ENCODE results near the gene GALR1.

GALR1 gene

DNA sequence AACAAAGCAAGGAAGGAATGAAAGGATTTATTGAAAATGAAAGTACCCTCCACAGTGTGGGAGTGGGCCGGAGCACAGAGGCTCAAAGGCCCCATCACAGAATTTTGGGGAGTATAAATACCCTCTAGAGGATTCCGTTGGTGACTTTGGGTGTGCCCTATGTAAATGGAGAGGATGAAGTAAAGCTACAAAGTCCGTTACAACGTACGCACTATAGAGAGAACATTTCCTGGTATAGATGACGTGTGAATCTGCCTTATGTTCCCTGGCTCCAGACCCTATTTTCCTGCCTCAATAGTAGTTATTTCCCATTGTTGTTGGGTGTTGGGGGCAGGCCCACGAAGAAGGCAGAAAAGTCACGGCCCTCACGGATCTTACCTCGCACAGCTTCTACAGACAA, 65.3 kb downstream of the GALR1 start:
- no peak overlapping the region for H3K4me3 ChIP-seq (ENCODE audit: low read depth, low read length)
- CTCF ChIA-PET, result no interaction called here
- H3K9me3 ChIP-seq (ENCODE audit: control insufficient read depth, insufficient read depth, low read depth, low read length), result no peaks in the 10 kb centered on the region
- POLR2A ChIA-PET, result no interaction called here
- H3K4me1 ChIP-seq (ENCODE audit: control insufficient read depth, insufficient read depth, low read length), result no peaks in the 10 kb centered on the region
- H3K36me3 ChIP-seq (ENCODE audit: control insufficient read depth in 2 of 2, insufficient read depth in 1 of 2, low read length in 2 of 2), result no peaks in the 10 kb centered on the region
- H3K27ac ChIP-seq (ENCODE audit: extremely low read depth, low read depth, low read length), result no peak overlapping the region
- TF ChIP-seq FEZF1 (tag by site-specific recombination; IDR thresholded peaks at IDR 0.05) (no peak), SETDB1 (IDR thresholded peaks at IDR 0.05; ENCODE audit: insufficient read length, low read length) (no peak), IKZF3 (tag by site-specific recombination; IDR thresholded peaks at IDR 0.05) (no peak), ZNF248 (tag by site-specific recombination; IDR thresholded peaks at IDR 0.05) (no peak), BCL11B (tag by site-specific recombination; IDR thresholded peaks at IDR 0.05; ENCODE audit: low read depth) (no peak), ZNF830 (tag by site-specific recombination; IDR thresholded peaks at IDR 0.05; ENCODE audit: low read depth) (no peak), ZNF776 (tag by site-specific recombination; IDR thresholded peaks at IDR 0.05; ENCODE audit: borderline replicate concordance) (no peak), EGR2 (tag by site-specific recombination; IDR thresholded peaks at IDR 0.05; ENCODE audit: low read depth) (no peak), ZSCAN16 (tag by site-specific recombination; IDR thresholded peaks at IDR 0.05) (no peak)
- TF ChIP-seq, protein P1, sequence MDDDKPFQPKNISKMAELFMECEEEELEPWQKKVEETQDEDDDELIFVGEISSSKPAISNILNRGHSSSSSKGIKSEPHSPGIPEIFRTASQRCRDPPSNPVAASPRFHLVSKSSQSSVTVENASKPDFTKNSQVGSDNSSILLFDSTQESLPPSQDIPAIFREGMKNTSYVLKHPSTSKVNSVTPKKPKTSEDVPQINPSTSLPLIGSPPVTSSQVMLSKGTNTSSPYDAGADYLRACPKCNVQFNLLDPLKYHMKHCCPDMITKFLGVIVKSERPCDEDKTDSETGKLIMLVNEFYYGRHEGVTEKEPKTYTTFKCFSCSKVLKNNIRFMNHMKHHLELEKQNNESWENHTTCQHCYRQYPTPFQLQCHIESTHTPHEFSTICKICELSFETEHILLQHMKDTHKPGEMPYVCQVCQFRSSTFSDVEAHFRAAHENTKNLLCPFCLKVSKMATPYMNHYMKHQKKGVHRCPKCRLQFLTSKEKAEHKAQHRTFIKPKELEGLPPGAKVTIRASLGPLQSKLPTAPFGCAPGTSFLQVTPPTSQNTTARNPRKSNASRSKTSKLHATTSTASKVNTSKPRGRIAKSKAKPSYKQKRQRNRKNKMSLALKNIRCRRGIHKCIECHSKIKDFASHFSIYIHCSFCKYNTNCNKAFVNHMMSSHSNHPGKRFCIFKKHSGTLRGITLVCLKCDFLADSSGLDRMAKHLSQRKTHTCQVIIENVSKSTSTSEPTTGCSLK (tag by site-specific recombination; IDR thresholded peaks at IDR 0.05), result no peak
- TF ChIP-seq, protein P2, sequence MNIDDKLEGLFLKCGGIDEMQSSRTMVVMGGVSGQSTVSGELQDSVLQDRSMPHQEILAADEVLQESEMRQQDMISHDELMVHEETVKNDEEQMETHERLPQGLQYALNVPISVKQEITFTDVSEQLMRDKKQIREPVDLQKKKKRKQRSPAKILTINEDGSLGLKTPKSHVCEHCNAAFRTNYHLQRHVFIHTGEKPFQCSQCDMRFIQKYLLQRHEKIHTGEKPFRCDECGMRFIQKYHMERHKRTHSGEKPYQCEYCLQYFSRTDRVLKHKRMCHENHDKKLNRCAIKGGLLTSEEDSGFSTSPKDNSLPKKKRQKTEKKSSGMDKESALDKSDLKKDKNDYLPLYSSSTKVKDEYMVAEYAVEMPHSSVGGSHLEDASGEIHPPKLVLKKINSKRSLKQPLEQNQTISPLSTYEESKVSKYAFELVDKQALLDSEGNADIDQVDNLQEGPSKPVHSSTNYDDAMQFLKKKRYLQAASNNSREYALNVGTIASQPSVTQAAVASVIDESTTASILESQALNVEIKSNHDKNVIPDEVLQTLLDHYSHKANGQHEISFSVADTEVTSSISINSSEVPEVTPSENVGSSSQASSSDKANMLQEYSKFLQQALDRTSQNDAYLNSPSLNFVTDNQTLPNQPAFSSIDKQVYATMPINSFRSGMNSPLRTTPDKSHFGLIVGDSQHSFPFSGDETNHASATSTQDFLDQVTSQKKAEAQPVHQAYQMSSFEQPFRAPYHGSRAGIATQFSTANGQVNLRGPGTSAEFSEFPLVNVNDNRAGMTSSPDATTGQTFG (tag by site-specific recombination; IDR thresholded peaks at IDR 0.05; ENCODE audit: borderline replicate concordance), result no peak
- TF ChIP-seq, protein P3, sequence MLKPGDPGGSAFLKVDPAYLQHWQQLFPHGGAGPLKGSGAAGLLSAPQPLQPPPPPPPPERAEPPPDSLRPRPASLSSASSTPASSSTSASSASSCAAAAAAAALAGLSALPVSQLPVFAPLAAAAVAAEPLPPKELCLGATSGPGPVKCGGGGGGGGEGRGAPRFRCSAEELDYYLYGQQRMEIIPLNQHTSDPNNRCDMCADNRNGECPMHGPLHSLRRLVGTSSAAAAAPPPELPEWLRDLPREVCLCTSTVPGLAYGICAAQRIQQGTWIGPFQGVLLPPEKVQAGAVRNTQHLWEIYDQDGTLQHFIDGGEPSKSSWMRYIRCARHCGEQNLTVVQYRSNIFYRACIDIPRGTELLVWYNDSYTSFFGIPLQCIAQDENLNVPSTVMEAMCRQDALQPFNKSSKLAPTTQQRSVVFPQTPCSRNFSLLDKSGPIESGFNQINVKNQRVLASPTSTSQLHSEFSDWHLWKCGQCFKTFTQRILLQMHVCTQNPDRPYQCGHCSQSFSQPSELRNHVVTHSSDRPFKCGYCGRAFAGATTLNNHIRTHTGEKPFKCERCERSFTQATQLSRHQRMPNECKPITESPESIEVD (tag by site-specific recombination; IDR thresholded peaks at IDR 0.05), result no peak

DNA sequence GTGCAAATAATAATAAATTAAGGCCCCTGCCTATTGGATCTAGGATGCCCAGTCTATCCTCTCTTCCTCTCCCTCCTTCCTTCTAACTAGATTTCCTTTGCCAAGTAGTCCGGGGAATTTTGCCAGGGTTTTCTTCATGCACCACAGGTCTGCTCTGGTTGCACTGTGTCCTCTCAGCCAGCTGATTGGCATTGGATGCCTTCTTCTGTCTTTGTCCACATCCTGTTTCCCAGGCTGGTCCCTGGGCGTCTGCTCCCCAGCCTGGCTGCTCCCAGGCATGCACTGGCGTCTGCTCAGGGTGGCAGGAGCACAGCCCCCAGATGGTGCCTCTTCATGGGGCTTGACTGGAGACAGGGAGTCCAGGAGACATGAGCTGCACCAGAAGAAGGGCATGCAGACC, 66.4 kb downstream of the GALR1 start:
- Histone ChIP-seq H3K36me3 (ENCODE audit: control insufficient read depth in 2 of 2, insufficient read depth in 1 of 2, low read length in 2 of 2) (no peaks in the 10 kb centered on the region), H3K4me1 (ENCODE audit: control insufficient read depth, insufficient read depth, low read length) (no peaks in the 10 kb centered on the region), H3K4me3 (ENCODE audit: low read depth, low read length) (no peak overlapping the region), H3K9me3 (ENCODE audit: control insufficient read depth, insufficient read depth, low read depth, low read length) (no peaks in the 10 kb centered on the region), H3K27ac (ENCODE audit: extremely low read depth, low read depth, low read length) (no peak overlapping the region)
- ChIA-PET CTCF (interaction anchor here (0.6 kb wide), 1 partner anchor 631 kb away, joined by 3 read pairs; no protein-coding TSS in a partner anchor), POLR2A (no interaction called here)
- no peak for TF ChIP-seq ZNF677 (tag by site-specific recombination; IDR thresholded peaks at IDR 0.05)
- TF ChIP-seq ZNF776 (tag by site-specific recombination; IDR thresholded peaks at IDR 0.05; ENCODE audit: borderline replicate concordance), result no peak
- TF ChIP-seq ZNF600 (tag by site-specific recombination; IDR thresholded peaks at IDR 0.05), result no peak
- TF ChIP-seq, protein P4, sequence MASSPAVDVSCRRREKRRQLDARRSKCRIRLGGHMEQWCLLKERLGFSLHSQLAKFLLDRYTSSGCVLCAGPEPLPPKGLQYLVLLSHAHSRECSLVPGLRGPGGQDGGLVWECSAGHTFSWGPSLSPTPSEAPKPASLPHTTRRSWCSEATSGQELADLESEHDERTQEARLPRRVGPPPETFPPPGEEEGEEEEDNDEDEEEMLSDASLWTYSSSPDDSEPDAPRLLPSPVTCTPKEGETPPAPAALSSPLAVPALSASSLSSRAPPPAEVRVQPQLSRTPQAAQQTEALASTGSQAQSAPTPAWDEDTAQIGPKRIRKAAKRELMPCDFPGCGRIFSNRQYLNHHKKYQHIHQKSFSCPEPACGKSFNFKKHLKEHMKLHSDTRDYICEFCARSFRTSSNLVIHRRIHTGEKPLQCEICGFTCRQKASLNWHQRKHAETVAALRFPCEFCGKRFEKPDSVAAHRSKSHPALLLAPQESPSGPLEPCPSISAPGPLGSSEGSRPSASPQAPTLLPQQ (tag by site-specific recombination; IDR thresholded peaks at IDR 0.05), result no peak
- TF ChIP-seq KLF9 (tag by site-specific recombination; IDR thresholded peaks at IDR 0.05; ENCODE audit: low read depth), result no peak
- TF ChIP-seq, protein P5, sequence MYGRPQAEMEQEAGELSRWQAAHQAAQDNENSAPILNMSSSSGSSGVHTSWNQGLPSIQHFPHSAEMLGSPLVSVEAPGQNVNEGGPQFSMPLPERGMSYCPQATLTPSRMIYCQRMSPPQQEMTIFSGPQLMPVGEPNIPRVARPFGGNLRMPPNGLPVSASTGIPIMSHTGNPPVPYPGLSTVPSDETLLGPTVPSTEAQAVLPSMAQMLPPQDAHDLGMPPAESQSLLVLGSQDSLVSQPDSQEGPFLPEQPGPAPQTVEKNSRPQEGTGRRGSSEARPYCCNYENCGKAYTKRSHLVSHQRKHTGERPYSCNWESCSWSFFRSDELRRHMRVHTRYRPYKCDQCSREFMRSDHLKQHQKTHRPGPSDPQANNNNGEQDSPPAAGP (tag by site-specific recombination; IDR thresholded peaks at IDR 0.05), result no peak
- no peak for TF ChIP-seq KLF8 (tag by site-specific recombination; IDR thresholded peaks at IDR 0.05)
- TF ChIP-seq ZBTB8A (tag by site-specific recombination; IDR thresholded peaks at IDR 0.05), result no peak
- TF ChIP-seq, protein P6, sequence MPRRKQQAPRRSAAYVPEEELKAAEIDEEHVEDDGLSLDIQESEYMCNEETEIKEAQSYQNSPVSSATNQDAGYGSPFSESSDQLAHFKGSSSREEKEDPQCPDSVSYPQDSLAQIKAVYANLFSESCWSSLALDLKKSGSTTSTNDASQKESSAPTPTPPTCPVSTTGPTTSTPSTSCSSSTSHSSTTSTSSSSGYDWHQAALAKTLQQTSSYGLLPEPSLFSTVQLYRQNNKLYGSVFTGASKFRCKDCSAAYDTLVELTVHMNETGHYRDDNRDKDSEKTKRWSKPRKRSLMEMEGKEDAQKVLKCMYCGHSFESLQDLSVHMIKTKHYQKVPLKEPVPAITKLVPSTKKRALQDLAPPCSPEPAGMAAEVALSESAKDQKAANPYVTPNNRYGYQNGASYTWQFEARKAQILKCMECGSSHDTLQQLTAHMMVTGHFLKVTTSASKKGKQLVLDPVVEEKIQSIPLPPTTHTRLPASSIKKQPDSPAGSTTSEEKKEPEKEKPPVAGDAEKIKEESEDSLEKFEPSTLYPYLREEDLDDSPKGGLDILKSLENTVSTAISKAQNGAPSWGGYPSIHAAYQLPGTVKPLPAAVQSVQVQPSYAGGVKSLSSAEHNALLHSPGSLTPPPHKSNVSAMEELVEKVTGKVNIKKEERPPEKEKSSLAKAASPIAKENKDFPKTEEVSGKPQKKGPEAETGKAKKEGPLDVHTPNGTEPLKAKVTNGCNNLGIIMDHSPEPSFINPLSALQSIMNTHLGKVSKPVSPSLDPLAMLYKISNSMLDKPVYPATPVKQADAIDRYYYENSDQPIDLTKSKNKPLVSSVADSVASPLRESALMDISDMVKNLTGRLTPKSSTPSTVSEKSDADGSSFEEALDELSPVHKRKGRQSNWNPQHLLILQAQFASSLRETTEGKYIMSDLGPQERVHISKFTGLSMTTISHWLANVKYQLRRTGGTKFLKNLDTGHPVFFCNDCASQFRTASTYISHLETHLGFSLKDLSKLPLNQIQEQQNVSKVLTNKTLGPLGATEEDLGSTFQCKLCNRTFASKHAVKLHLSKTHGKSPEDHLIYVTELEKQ (tag by site-specific recombination; IDR thresholded peaks at IDR 0.05; ENCODE audit: borderline replicate concordance), result no peak
